Thyroid gland (tissue), 4 donors: ENCODE data around the gene CAPN1.
"Not testable (repeated sequence)": the region's sequence is repeated elsewhere in the genome, so short reads cannot be mapped to it uniquely, and the experiment has no call there.

ENCODE experiments used
- POLR2A ChIP-seq, 2 donors: fragments of 450-650 bp; IDR thresholded peaks; one replicate each; pipeline ENCODE4 v1.6.1; 2017; ENCODE audit warnings: antibody characterized with exemption in 2 of 2, mild to moderate bottlenecking in 2 of 2, moderate library complexity in 1 of 2
- TF ChIP-seq, protein P1 (sequence below), 6 experiments: fragments of 200-600 bp in 3 of 6; fragments of 450-650 bp in 3 of 6; sonication (generic) in 3 of 6; IDR thresholded peaks; one replicate each; pipeline ENCODE4 v1.5.1; 2016 to 2019; ENCODE audit warnings: antibody characterized with exemption in 6 of 6, mild to moderate bottlenecking in 2 of 6, inconsistent platforms in 1 of 6, moderate library complexity in 1 of 6

GRCh38 chr11:65238302-65238701, 56.6 kb downstream of the CAPN1 start:
- TF ChIP-seq, protein P1, sequence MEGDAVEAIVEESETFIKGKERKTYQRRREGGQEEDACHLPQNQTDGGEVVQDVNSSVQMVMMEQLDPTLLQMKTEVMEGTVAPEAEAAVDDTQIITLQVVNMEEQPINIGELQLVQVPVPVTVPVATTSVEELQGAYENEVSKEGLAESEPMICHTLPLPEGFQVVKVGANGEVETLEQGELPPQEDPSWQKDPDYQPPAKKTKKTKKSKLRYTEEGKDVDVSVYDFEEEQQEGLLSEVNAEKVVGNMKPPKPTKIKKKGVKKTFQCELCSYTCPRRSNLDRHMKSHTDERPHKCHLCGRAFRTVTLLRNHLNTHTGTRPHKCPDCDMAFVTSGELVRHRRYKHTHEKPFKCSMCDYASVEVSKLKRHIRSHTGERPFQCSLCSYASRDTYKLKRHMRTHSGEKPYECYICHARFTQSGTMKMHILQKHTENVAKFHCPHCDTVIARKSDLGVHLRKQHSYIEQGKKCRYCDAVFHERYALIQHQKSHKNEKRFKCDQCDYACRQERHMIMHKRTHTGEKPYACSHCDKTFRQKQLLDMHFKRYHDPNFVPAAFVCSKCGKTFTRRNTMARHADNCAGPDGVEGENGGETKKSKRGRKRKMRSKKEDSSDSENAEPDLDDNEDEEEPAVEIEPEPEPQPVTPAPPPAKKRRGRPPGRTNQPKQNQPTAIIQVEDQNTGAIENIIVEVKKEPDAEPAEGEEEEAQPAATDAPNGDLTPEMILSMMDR (IDR thresholded peaks at IDR 0.05), result not testable (repeated sequence)
- TF ChIP-seq POLR2A (IDR thresholded peaks at IDR 0.05), result not testable (repeated sequence)
